Keratinocyte (primary cell): ENCODE results near the gene LGALS12. TPM values are rescaled to one million over a fixed set of nuclear protein-coding genes. Genes with fewer than 3 reads are reported as not detected.

Source experiments
- DNase-seq: peaks from one replicate; pipeline ENCODE4 v3.0.0-alpha.2; 2011; ENCODE audit warnings: low read depth, missing footprints, low spot score
- FAIRE-seq: peaks from 2 replicates; lab custom pipeline; 2011; peaks lifted over from hg19 to GRCh38; lab: Jason Lieb, UNC
- H2AFZ ChIP-seq: 2 replicates; pipeline ENCODE4 v1.6.0; 2012; ENCODE audit warnings: low read length, control low read depth, inconsistent platforms; ENCODE audit not compliant: control insufficient read depth
- H3K27ac ChIP-seq: 2 replicates; pipeline ENCODE4 v1.5.1; 2011; ENCODE audit warnings: low read length; ENCODE audit not compliant: control insufficient read depth, insufficient read depth
- H3K27me3 ChIP-seq: 3 replicates; pipeline ENCODE4 v1.6.0; 2011; ENCODE audit warnings: low read length; ENCODE audit not compliant: control insufficient read depth, insufficient read depth; ENCODE audit errors: extremely low read depth
- H3K36me3 ChIP-seq, 2 experiments: 2 replicates in 1 of 2; 3 replicates in 1 of 2; pipeline ENCODE4 v1.5.1; 2011; ENCODE audit warnings: low read length in 2 of 2, mild to moderate bottlenecking in 1 of 2; ENCODE audit not compliant: control insufficient read depth in 2 of 2, insufficient read depth in 2 of 2; ENCODE audit errors: extremely low read depth in 1 of 2
- H3K4me1 ChIP-seq: 3 replicates; pipeline ENCODE4 v1.5.1; 2011; ENCODE audit warnings: low read length; ENCODE audit not compliant: control insufficient read depth, insufficient read depth; ENCODE audit errors: extremely low read depth
- H3K4me2 ChIP-seq: 3 replicates; pipeline ENCODE4 v1.6.0; 2011; ENCODE audit warnings: low read depth, low read length; ENCODE audit not compliant: control insufficient read depth, insufficient read depth; ENCODE audit errors: extremely low read depth
- H3K4me3 ChIP-seq, 3 experiments: fragments of 200-600 bp in 1 of 3; sonication (generic) in 1 of 3; 2 replicates in 2 of 3; 3 replicates in 1 of 3; pipeline ENCODE4 v1.5.1; 2011 to 2016; ENCODE audit warnings: low read length in 3 of 3, mild to moderate bottlenecking in 3 of 3, control low read depth in 2 of 3, inconsistent platforms in 1 of 3, low read depth in 1 of 3, mixed read lengths in 1 of 3, mixed run types in 1 of 3, moderate library complexity in 1 of 3; ENCODE audit not compliant: control insufficient read depth in 2 of 3, insufficient read depth in 2 of 3; ENCODE audit errors: extremely low read depth in 1 of 3
- H3K79me2 ChIP-seq: 2 replicates; pipeline ENCODE4 v1.6.0; 2012; ENCODE audit warnings: low read length; ENCODE audit not compliant: control insufficient read depth, insufficient read depth
- H3K9ac ChIP-seq: 3 replicates; pipeline ENCODE4 v1.6.0; 2011; ENCODE audit warnings: low read length; ENCODE audit not compliant: control insufficient read depth, insufficient read depth; ENCODE audit errors: extremely low read depth
- H3K9me1 ChIP-seq: 3 replicates; pipeline ENCODE4 v1.6.0; 2011; ENCODE audit warnings: low read length; ENCODE audit not compliant: control insufficient read depth, insufficient read depth; ENCODE audit errors: extremely low read depth
- H3K9me3 ChIP-seq: 2 replicates; pipeline ENCODE4 v1.5.1; 2012; ENCODE audit warnings: low read depth, low read length; ENCODE audit not compliant: control insufficient read depth
- H4K20me1 ChIP-seq: 3 replicates; pipeline ENCODE4 v1.6.0; 2011; ENCODE audit warnings: low read length; ENCODE audit not compliant: control insufficient read depth, insufficient read depth; ENCODE audit errors: extremely low read depth
- EZH2 ChIP-seq: IDR thresholded peaks from one replicate; pipeline ENCODE4 v1.6.1; 2012; ENCODE audit warnings: inconsistent platforms, mild to moderate bottlenecking, low read length, moderate library complexity
- dilution Hi-C: fragments of 300-500 bp; cut with MboI; formaldehyde crosslinking; loops from one replicate; pipeline ENCODE4 v1.7.0; 2020; ENCODE audit warnings: low sequenced_read_pairs; ENCODE audit not compliant: extremely low pct_ligation_motif_present
- polyA minus RNA-seq, 3 experiments: library from RNA; depleted of rRNA, polyadenylated mRNA; stranded (reverse); fragments of >200 nt; gene quantifications; 1 replicate in 1 of 3; 2 replicates in 1 of 3; 3 replicates in 1 of 3; pipeline ENCODE4 v1.2.3, GENCODE V29; 2011
- polyA plus RNA-seq, 5 experiments: library from polyadenylated mRNA; depleted of rRNA in 3 of 5; stranded (reverse) in 3 of 5; stranded (forward) in 1 of 5; unstranded in 1 of 5; fragments of >200 nt; gene quantifications; 1 replicate in 1 of 5; 2 replicates in 3 of 5; 3 replicates in 1 of 5; pipeline versions ENCODE4 v1.2.1 to v1.2.3, GENCODE V29; 2011 to 2012; ENCODE audit warnings: missing spikeins in 2 of 5, low read depth in 1 of 5, low replicate concordance in 1 of 5
- TF ChIP-seq, protein P1 (sequence below), 3 experiments: IDR thresholded peaks in 1 of 3; conservative IDR thresholded peaks in 1 of 3; optimal IDR thresholded peaks in 1 of 3; 2 replicates in 2 of 3; 3 replicates in 1 of 3; pipeline versions ENCODE3 to v1.5.1; 2011; ENCODE audit warnings: low read length in 3 of 3, mild to moderate bottlenecking in 3 of 3, moderate library complexity in 2 of 3, control low read depth in 1 of 3, inconsistent platforms in 1 of 3; ENCODE audit not compliant: insufficient read depth in 2 of 3; ENCODE audit errors: extremely low read depth in 1 of 3

Gene LGALS12, protein sequence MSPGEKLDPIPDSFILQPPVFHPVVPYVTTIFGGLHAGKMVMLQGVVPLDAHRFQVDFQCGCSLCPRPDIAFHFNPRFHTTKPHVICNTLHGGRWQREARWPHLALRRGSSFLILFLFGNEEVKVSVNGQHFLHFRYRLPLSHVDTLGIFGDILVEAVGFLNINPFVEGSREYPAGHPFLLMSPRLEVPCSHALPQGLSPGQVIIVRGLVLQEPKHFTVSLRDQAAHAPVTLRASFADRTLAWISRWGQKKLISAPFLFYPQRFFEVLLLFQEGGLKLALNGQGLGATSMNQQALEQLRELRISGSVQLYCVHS
- polyA plus RNA-seq (not detected in 3 replicates), polyA minus RNA-seq (not detected in 3 replicates)
- polyA plus RNA-seq (2011; ENCODE audit: low read depth), result not detected
- not detected in 2 replicates for polyA plus RNA-seq (2011; cell fraction: cytosol; rRNA removed)
- polyA plus RNA-seq (2011; cell fraction: nucleus; rRNA removed), result not detected in 2 replicates
- polyA plus RNA-seq (2012; ENCODE audit: low replicate concordance), result not detected in 2 replicates
- polyA minus RNA-seq (2011; cell fraction: cytosol; rRNA and poly(A)+ RNA removed), result not detected
- not detected in 2 replicates for polyA minus RNA-seq (2011; cell fraction: nucleus; rRNA and poly(A)+ RNA removed)

DNA sequence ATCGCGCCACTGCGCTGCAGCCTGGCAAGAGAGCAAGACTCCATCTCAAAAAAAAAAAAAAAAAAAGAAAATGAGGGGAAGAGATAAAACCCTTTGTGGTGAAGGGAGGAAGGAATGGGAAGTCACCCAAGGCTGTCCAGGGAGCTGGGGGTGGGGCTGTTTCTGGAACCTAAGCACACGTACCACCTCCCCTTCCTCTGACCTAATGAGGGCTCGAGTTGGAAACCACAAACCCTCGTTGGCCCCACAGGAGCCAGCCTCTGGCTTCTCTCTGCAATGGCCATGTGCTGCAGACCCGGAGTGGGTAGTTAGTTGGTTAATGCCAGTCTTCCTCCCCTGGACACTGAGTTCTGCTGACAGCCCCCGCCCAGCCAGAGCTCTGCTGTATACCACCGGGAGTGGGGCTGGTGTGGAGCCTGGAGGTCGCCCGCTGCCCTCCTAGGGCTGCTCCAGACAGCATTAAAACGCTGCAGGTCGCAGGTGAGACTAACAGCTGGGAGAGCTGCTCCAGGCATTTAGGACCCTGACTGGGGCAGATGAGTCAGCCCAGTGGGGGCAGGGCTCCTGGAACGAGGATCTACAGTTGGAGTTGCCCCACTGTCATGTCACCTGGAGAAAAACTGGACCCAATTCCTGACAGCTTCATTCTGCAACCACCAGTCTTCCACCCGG, at the start of gene LGALS12:
LGALS12 (plus strand) TSS at position 228 of the 672 bp plus-strand sequence; CDS start at position 603, 375 bp downstream.
- dilution Hi-C loops, result no loop called here
- Histone ChIP-seq H3K27ac (no peak within 1 kb of the TSS), H3K4me2 (no peak within 1 kb of the TSS), H4K20me1 (no peaks in the 10 kb centered on the region), H3K9me1 (no peaks in the 10 kb centered on the region), H3K27me3 (no peaks in the 10 kb centered on the region), H3K4me3 (no peak within 1 kb of the TSS), H3K36me3 (no peaks in the 10 kb centered on the region), H3K9ac (no peak within 1 kb of the TSS), H3K79me2 (no peaks in the 10 kb centered on the region), H2AFZ (no peak within 1 kb of the TSS), H3K9me3 (no peaks in the 10 kb centered on the region), H3K4me1 (no peaks in the 10 kb centered on the region)
- no peak for FAIRE-seq
- TF ChIP-seq EZH2, result no peak
- TF ChIP-seq, protein P1, sequence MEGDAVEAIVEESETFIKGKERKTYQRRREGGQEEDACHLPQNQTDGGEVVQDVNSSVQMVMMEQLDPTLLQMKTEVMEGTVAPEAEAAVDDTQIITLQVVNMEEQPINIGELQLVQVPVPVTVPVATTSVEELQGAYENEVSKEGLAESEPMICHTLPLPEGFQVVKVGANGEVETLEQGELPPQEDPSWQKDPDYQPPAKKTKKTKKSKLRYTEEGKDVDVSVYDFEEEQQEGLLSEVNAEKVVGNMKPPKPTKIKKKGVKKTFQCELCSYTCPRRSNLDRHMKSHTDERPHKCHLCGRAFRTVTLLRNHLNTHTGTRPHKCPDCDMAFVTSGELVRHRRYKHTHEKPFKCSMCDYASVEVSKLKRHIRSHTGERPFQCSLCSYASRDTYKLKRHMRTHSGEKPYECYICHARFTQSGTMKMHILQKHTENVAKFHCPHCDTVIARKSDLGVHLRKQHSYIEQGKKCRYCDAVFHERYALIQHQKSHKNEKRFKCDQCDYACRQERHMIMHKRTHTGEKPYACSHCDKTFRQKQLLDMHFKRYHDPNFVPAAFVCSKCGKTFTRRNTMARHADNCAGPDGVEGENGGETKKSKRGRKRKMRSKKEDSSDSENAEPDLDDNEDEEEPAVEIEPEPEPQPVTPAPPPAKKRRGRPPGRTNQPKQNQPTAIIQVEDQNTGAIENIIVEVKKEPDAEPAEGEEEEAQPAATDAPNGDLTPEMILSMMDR (optimal IDR thresholded peaks at IDR 0.05 in 1 of 3, IDR thresholded peaks at IDR 0.05 in 1 of 3, conservative IDR thresholded peaks at IDR 0.05 in 1 of 3; ENCODE audit: extremely low read depth in 1 of 3, insufficient read depth in 2 of 3, low read length in 3 of 3), result no peak
- DNase-seq, result no peak

DNA sequence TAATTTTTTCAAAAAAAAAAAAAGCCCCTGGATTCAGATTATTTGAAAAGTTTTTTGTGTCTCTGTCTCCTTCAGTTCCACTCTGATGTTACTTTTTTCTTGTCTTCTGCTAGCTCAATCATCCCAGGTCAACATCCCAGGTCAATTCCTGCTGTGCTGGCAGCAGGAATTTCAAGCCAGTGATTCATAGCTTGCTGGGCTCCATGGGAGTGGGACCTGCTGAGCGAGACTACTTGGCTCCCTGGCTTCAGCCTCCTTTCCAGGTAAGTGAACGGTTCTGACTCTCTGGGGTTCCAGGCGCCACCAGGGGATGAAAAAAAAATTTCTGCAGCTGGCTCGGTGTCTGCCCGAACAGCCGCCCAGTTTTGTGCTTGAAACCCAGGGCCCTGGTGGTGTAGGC, 46.3 kb upstream of the LGALS12 start:
- Histone ChIP-seq H3K27ac (no peak overlapping the region), H3K4me1 (no peaks in the 10 kb centered on the region), H3K79me2 (no peaks in the 10 kb centered on the region), H3K4me3 (no peak overlapping the region), H3K9me1 (no peaks in the 10 kb centered on the region), H3K27me3 (peaks cover 3% of the 10 kb centered on the region), H3K36me3 (no peaks in the 10 kb centered on the region), H3K9ac (no peak overlapping the region), H2AFZ (no peak overlapping the region), H4K20me1 (no peaks in the 10 kb centered on the region), H3K4me2 (no peak overlapping the region), H3K9me3 (no peaks in the 10 kb centered on the region)
- dilution Hi-C loops, result no loop called here
- FAIRE-seq (no peak), DNase-seq (no peak)
- TF ChIP-seq, protein P1 (optimal IDR thresholded peaks at IDR 0.05 in 1 of 3, IDR thresholded peaks at IDR 0.05 in 1 of 3, conservative IDR thresholded peaks at IDR 0.05 in 1 of 3; ENCODE audit: extremely low read depth in 1 of 3, insufficient read depth in 2 of 3, low read length in 3 of 3), result no peak
- TF ChIP-seq EZH2, result no peak
